Measurements from ENCODE around the gene RGS3. TPM values are rescaled to one million over a fixed set of nuclear protein-coding genes. Genes with fewer than 3 reads are reported as not detected.
A peak's percentile ranks its signal among the peaks of the same experiment; 100 is the strongest.

RGS3 gene
- total RNA-seq, 2 donors from 2014 or later, result 25.7 to 56.1 TPM

GRCh38 chr9:113587471-113588031 is 124.0 kb downstream of the RGS3 start:
- ATAC-seq (peak in 1 of 2 donors; percentile 11), DNase-seq (ENCODE audit: low spot score in 2 of 2) (no peak)
- Mint-ChIP-seq H3K27ac (no peak overlapping the region), H3K36me3 (peaks cover 9 to 38% of the 10 kb centered on the region in 2 donors), H3K9me3 (no peaks in the 10 kb centered on the region)

GRCh38 chr9:113588242-113588810 is 124.8 kb downstream of the RGS3 start:
- Mint-ChIP-seq H3K9me3 (no peaks in the 10 kb centered on the region), H3K36me3 (peaks cover 3 to 35% of the 10 kb centered on the region in 2 donors), H3K27ac (peak overlapping the region in 1 of 2 donors; percentile 29)
- DNase-seq (ENCODE audit: low spot score in 2 of 2), result no peak
- ATAC-seq, result no peak

- H3K36me3 Mint-ChIP-seq, result peaks cover 0 to 30% of the 10 kb centered on the region in 2 donors
- no peak for DNase-seq (ENCODE audit: low spot score in 2 of 2)
- H3K9me3 Mint-ChIP-seq, result no peaks in the 10 kb centered on the region
- no peak for ATAC-seq
- peak overlapping the region in 1 of 2 donors; percentile 29 for H3K27ac Mint-ChIP-seq
Observed at GRCh38 chr9:113588936-113589335, 125.4 kb downstream of the RGS3 start.

- DNase-seq (ENCODE audit: low spot score in 2 of 2) (no peak), ATAC-seq (peak in 1 of 2 donors; percentile 36)
- H3K27ac Mint-ChIP-seq, result no peak overlapping the region
- no peaks in the 10 kb centered on the region for H3K9me3 Mint-ChIP-seq
- H3K36me3 Mint-ChIP-seq, result peaks cover 0 to 30% of the 10 kb centered on the region in 2 donors
Observed at GRCh38 chr9:113589407-113589806, 125.9 kb downstream of the RGS3 start.

- no peak for ATAC-seq
- Mint-ChIP-seq H3K36me3 (peaks cover 0 to 25% of the 10 kb centered on the region in 2 donors), H3K27ac (no peak overlapping the region), H3K9me3 (no peaks in the 10 kb centered on the region)
- no peak for DNase-seq (ENCODE audit: low spot score in 2 of 2)
Observed at GRCh38 chr9:113589890-113590289, 126.4 kb downstream of the RGS3 start.

GRCh38 chr9:113590389-113590788 is 126.9 kb downstream of the RGS3 start:
- Mint-ChIP-seq H3K27ac (no peak overlapping the region), H3K36me3 (peaks cover 0 to 20% of the 10 kb centered on the region in 2 donors), H3K9me3 (no peaks in the 10 kb centered on the region)
- DNase-seq (ENCODE audit: low spot score in 2 of 2), result no peak
- no peak for ATAC-seq

GRCh38 chr9:113590991-113591898 is 127.7 kb downstream of the RGS3 start:
- H3K36me3 Mint-ChIP-seq, result peaks cover 1 to 17% of the 10 kb centered on the region in 2 donors
- peak; percentile 66 to 74 for ATAC-seq
- DNase-seq (ENCODE audit: low spot score in 2 of 2), result peak in 1 of 2 donors; percentile 80
- no peaks in the 10 kb centered on the region for H3K9me3 Mint-ChIP-seq
- H3K27ac Mint-ChIP-seq, result peak overlapping the region in 1 of 2 donors; percentile 22

GRCh38 chr9:113591899-113592625 is 128.5 kb downstream of the RGS3 start:
- Mint-ChIP-seq H3K9me3 (no peaks in the 10 kb centered on the region), H3K27ac (no peak overlapping the region), H3K36me3 (peaks cover 8 to 22% of the 10 kb centered on the region in 2 donors)
- ATAC-seq (peak; percentile 25 to 45), DNase-seq (ENCODE audit: low spot score in 2 of 2) (no peak)

GRCh38 chr9:113592876-113593575 is 129.5 kb downstream of the RGS3 start:
- peaks cover 8 to 22% of the 10 kb centered on the region in 2 donors for H3K36me3 Mint-ChIP-seq
- ATAC-seq, result no peak
- H3K27ac Mint-ChIP-seq, result peak overlapping the region in 1 of 2 donors; percentile 65
- no peak for DNase-seq (ENCODE audit: low spot score in 2 of 2)
- H3K9me3 Mint-ChIP-seq, result no peaks in the 10 kb centered on the region

- no peak for DNase-seq (ENCODE audit: low spot score in 2 of 2)
- no peaks in the 10 kb centered on the region for H3K9me3 Mint-ChIP-seq
- peak overlapping the region in 1 of 2 donors; percentile 29 for H3K27ac Mint-ChIP-seq
- peaks cover 8 to 22% of the 10 kb centered on the region in 2 donors for H3K36me3 Mint-ChIP-seq
- ATAC-seq, result peak in 1 of 2 donors; percentile 19
Observed at GRCh38 chr9:113593682-113594281, 130.3 kb downstream of the RGS3 start.

GRCh38 chr9:113594484-113595299 is 131.2 kb downstream of the RGS3 start:
- H3K36me3 Mint-ChIP-seq, result peaks cover 8 to 22% of the 10 kb centered on the region in 2 donors
- no peaks in the 10 kb centered on the region for H3K9me3 Mint-ChIP-seq
- ATAC-seq, result no peak
- peak overlapping the region in 1 of 2 donors; percentile 74 for H3K27ac Mint-ChIP-seq
- no peak for DNase-seq (ENCODE audit: low spot score in 2 of 2)

GRCh38 chr9:113596616-113597320 is 133.2 kb downstream of the RGS3 start:
- peaks cover 8 to 22% of the 10 kb centered on the region in 2 donors for H3K36me3 Mint-ChIP-seq

GRCh38 chr9:113597390-113598241 is 134.1 kb downstream of the RGS3 start:
- H3K9me3 Mint-ChIP-seq, result no peaks in the 10 kb centered on the region
- no peak overlapping the region for H3K27ac Mint-ChIP-seq
- ATAC-seq (no peak), DNase-seq (ENCODE audit: low spot score in 2 of 2) (no peak)
- peaks cover 8 to 19% of the 10 kb centered on the region in 2 donors for H3K36me3 Mint-ChIP-seq

More at GRCh38 chr9:113596616-113597320, 133.2 kb downstream of the RGS3 start:
- Mint-ChIP-seq H3K27ac (peak overlapping the region; percentile 18 to 85), H3K9me3 (no peaks in the 10 kb centered on the region)
- ATAC-seq, result no peak
- no peak for DNase-seq (ENCODE audit: low spot score in 2 of 2)

GRCh38 chr9:113598451-113598850 is 134.9 kb downstream of the RGS3 start:
- ATAC-seq (no peak), DNase-seq (ENCODE audit: low spot score in 2 of 2) (no peak)
- H3K9me3 Mint-ChIP-seq, result no peaks in the 10 kb centered on the region
- H3K27ac Mint-ChIP-seq, result no peak overlapping the region
- peaks cover 8 to 15% of the 10 kb centered on the region in 2 donors for H3K36me3 Mint-ChIP-seq

Data from activated naive CD4-positive, alpha-beta T cell treated with anti-CD3 and anti-CD28 coated beads, Interleukin-2, amount 50 U/mL, for 72 hours (primary cell).